H1 (cell line): ENCODE results near the gene HNRNPDL. TPM values are rescaled to one million over a fixed set of nuclear protein-coding genes. Genes with fewer than 3 reads are reported as not detected.

Source experiments
- CTCF ChIA-PET: fragments of 300-600 bp; sonication (Branson Sonifier 250); formaldehyde crosslinking; loops from one replicate; lab custom pipeline; 2021; ENCODE audit not compliant: partially characterized antibody; lab: Charles Lee
- POLR2A ChIA-PET: fragments of 300-600 bp; sonication (Branson Sonifier 250); formaldehyde crosslinking; loops from one replicate; lab custom pipeline; 2021; ENCODE audit warnings: inconsistent platforms; ENCODE audit not compliant: partially characterized antibody; lab: Charles Lee
- DNase-seq, 2 experiments: peaks; one replicate each; pipeline versions ENCODE4 v3.0.0 to v3.0.0-alpha.2; 2010 to 2022; ENCODE audit warnings: low spot score in 2 of 2, low read depth in 1 of 2, mixed read lengths in 1 of 2
- FAIRE-seq: peaks from 2 replicates; lab custom pipeline; 2011; peaks lifted over from hg19 to GRCh38; lab: Jason Lieb, UNC
- H2AFZ ChIP-seq: 2 replicates; pipeline ENCODE4 v1.8.1; 2012; ENCODE audit warnings: low read length, inconsistent platforms
- H2AK5ac ChIP-seq: 2 replicates; pipeline ENCODE4 v1.6.1; 2013; ENCODE audit warnings: low read depth, low read length
- H2BK120ac ChIP-seq: replicated peaks from 2 replicates; pipeline ENCODE3; 2013; ENCODE audit warnings: low read depth, low read length, inconsistent platforms
- H2BK12ac ChIP-seq: 2 replicates; pipeline ENCODE4 v1.6.1; 2013; ENCODE audit warnings: low read depth, low read length
- H2BK15ac ChIP-seq: 2 replicates; pipeline ENCODE4 v1.6.1; 2013; ENCODE audit warnings: low read length
- H2BK20ac ChIP-seq: 2 replicates; pipeline ENCODE4 v1.6.1; 2013; ENCODE audit warnings: low read length
- H2BK5ac ChIP-seq: 2 replicates; pipeline ENCODE4 v1.6.1; 2013; ENCODE audit warnings: low read depth, low read length
- H3K14ac ChIP-seq: 2 replicates; pipeline ENCODE4 v1.6.1; 2013; ENCODE audit warnings: inconsistent platforms; ENCODE audit not compliant: insufficient read length
- H3K18ac ChIP-seq: 2 replicates; pipeline ENCODE4 v1.6.1; 2013; ENCODE audit warnings: low read length; ENCODE audit errors: extremely low read depth
- H3K23ac ChIP-seq: 2 replicates; pipeline ENCODE4 v1.6.1; 2013; ENCODE audit warnings: inconsistent platforms; ENCODE audit not compliant: insufficient read length
- H3K23me2 ChIP-seq: 2 replicates; pipeline ENCODE4 v1.6.1; 2013; ENCODE audit warnings: low read depth, low read length
- H3K27ac ChIP-seq: 2 replicates; pipeline ENCODE4 v1.6.1; 2011; ENCODE audit warnings: low read depth, low read length, inconsistent platforms
- H3K27me3 ChIP-seq, 4 experiments: replicated peaks in 1 of 4; 1 replicate in 1 of 4; 2 replicates in 3 of 4; pipeline versions ENCODE4 v1.6.1 to v1.8.1; 2011 to 2013; ENCODE audit warnings: low read length in 3 of 4, mild to moderate bottlenecking in 3 of 4, inconsistent platforms in 2 of 4, mixed read lengths in 2 of 4, moderate library complexity in 1 of 4; ENCODE audit not compliant: control insufficient read depth in 3 of 4, insufficient read depth in 3 of 4; ENCODE audit errors: extremely low read depth in 1 of 4
- H3K36me3 ChIP-seq, 4 experiments: 2 replicates each; pipeline versions ENCODE4 v1.6.1 to v1.8.1; 2011 to 2013; ENCODE audit warnings: mild to moderate bottlenecking in 4 of 4, low read length in 3 of 4, moderate library complexity in 2 of 4, control low read depth in 1 of 4, inconsistent platforms in 1 of 4; ENCODE audit not compliant: insufficient read depth in 4 of 4, control insufficient read depth in 2 of 4
- H3K4ac ChIP-seq: replicated peaks from 2 replicates; pipeline ENCODE3; 2013; ENCODE audit warnings: low read length, low read depth, mixed read lengths, inconsistent platforms; ENCODE audit not compliant: insufficient read length
- H3K4me1 ChIP-seq, 4 experiments: replicated peaks in 1 of 4; 1 replicate in 1 of 4; 2 replicates in 3 of 4; pipeline versions ENCODE4 v1.6.1 to v1.8.1; 2011 to 2013; ENCODE audit warnings: low read length in 3 of 4, inconsistent platforms in 2 of 4, mixed read lengths in 1 of 4; ENCODE audit not compliant: insufficient read depth in 4 of 4, control insufficient read depth in 3 of 4
- H3K4me2 ChIP-seq, 2 experiments: 2 replicates each; pipeline versions ENCODE4 v1.6.1 to v1.8.1; 2011 to 2013; ENCODE audit warnings: low read depth in 2 of 2, low read length in 2 of 2, control low read depth in 1 of 2, inconsistent platforms in 1 of 2, mild to moderate bottlenecking in 1 of 2; ENCODE audit not compliant: insufficient read depth in 1 of 2
- H3K4me3 ChIP-seq, 4 experiments: fragments of 200-600, 300-600 bp in 1 of 4; sonication (generic), shearing (Covaris generic), sonication (Bioruptor Twin) in 1 of 4; 2 replicates each; pipeline versions ENCODE4 v1.5.1 to v1.8.1; 2011 to 2016; ENCODE audit warnings: low read length in 4 of 4, low read depth in 3 of 4, control low read depth in 2 of 4, inconsistent platforms in 2 of 4, mild to moderate bottlenecking in 2 of 4, mixed read lengths in 1 of 4, moderate library complexity in 1 of 4; ENCODE audit not compliant: insufficient read depth in 2 of 4; ENCODE audit errors: extremely low read depth in 1 of 4
- H3K56ac ChIP-seq: replicated peaks from 2 replicates; pipeline ENCODE3; 2013; ENCODE audit warnings: low read depth, mild to moderate bottlenecking, mixed read lengths, low read length, inconsistent platforms; ENCODE audit not compliant: insufficient read length
- H3K79me1 ChIP-seq: 2 replicates; pipeline ENCODE4 v1.6.1; 2013; ENCODE audit warnings: low read depth, low read length, control low read depth
- H3K79me2 ChIP-seq, 2 experiments: 2 replicates each; pipeline versions ENCODE4 v1.6.1 to v1.8.1; 2012 to 2013; ENCODE audit warnings: low read length in 2 of 2, mild to moderate bottlenecking in 2 of 2, inconsistent platforms in 1 of 2; ENCODE audit not compliant: insufficient read depth in 2 of 2, control insufficient read depth in 1 of 2
- H3K9ac ChIP-seq, 4 experiments: replicated peaks in 1 of 4; 1 replicate in 1 of 4; 2 replicates in 3 of 4; pipeline versions ENCODE4 v1.6.1 to v1.8.1; 2011 to 2013; ENCODE audit warnings: low read depth in 3 of 4, low read length in 3 of 4, control low read depth in 2 of 4, mild to moderate bottlenecking in 2 of 4, moderate library complexity in 2 of 4, inconsistent platforms in 1 of 4; ENCODE audit errors: extremely low read depth in 1 of 4
- H3K9me3 ChIP-seq, 2 experiments: 2 replicates each; pipeline versions ENCODE4 v1.6.1 to v1.8.1; 2012 to 2013; ENCODE audit warnings: mild to moderate bottlenecking in 2 of 2, moderate library complexity in 2 of 2, control low read depth in 1 of 2, inconsistent platforms in 1 of 2, low read depth in 1 of 2, low read length in 1 of 2, mixed read lengths in 1 of 2; ENCODE audit not compliant: insufficient read depth in 2 of 2
- H4K20me1 ChIP-seq, 2 experiments: replicated peaks in 1 of 2; 2 replicates each; pipeline versions ENCODE3 to v1.8.1; 2011 to 2013; ENCODE audit warnings: inconsistent platforms in 2 of 2, low read length in 2 of 2, mild to moderate bottlenecking in 1 of 2; ENCODE audit not compliant: insufficient read depth in 2 of 2, control insufficient read depth in 1 of 2
- H4K5ac ChIP-seq: 2 replicates; pipeline ENCODE4 v1.6.1; 2013; ENCODE audit warnings: low read length, low read depth, mixed read lengths, inconsistent platforms; ENCODE audit not compliant: insufficient read length
- H4K8ac ChIP-seq: 2 replicates; pipeline ENCODE4 v1.8.0; 2013; ENCODE audit warnings: mild to moderate bottlenecking, moderate library complexity, low read length, inconsistent platforms; ENCODE audit not compliant: insufficient read depth; ENCODE audit errors: extremely low read depth
- H4K91ac ChIP-seq: replicated peaks from 2 replicates; pipeline ENCODE3; 2013; ENCODE audit warnings: low read length, mixed read lengths, inconsistent platforms; ENCODE audit not compliant: insufficient read length
- ATF2 ChIP-seq: IDR thresholded peaks from 2 replicates; pipeline ENCODE4 v1.6.1; 2012; ENCODE audit warnings: low read length, inconsistent platforms
- BACH1 ChIP-seq: IDR thresholded peaks from 2 replicates; pipeline ENCODE4 v1.6.1; 2012; ENCODE audit warnings: low read length, improper control_type of control experiment
- CHD2 ChIP-seq: IDR thresholded peaks from 2 replicates; pipeline ENCODE4 v1.6.1; 2012; ENCODE audit warnings: low read length, improper control_type of control experiment
- CREB1 ChIP-seq: IDR thresholded peaks from 2 replicates; pipeline ENCODE4 v1.6.1; 2012; ENCODE audit warnings: inconsistent platforms
- EP300 ChIP-seq, 2 experiments: IDR thresholded peaks; 1 replicate in 1 of 2; 2 replicates in 1 of 2; pipeline ENCODE4 v1.6.1; 2011 to 2012; ENCODE audit warnings: low read depth in 2 of 2, low read length in 2 of 2, mild to moderate bottlenecking in 2 of 2, borderline replicate concordance in 1 of 2, inconsistent platforms in 1 of 2, moderate library complexity in 1 of 2
- GABPA ChIP-seq: IDR thresholded peaks from 2 replicates; pipeline ENCODE4 v1.6.1; 2011; ENCODE audit warnings: mild to moderate bottlenecking, low read length, moderate library complexity, borderline replicate concordance; ENCODE audit not compliant: insufficient read depth
- GTF2F1 ChIP-seq: IDR thresholded peaks from 2 replicates; pipeline ENCODE4 v1.6.1; 2012; ENCODE audit warnings: low read depth, low read length, improper control_type of control experiment, borderline replicate concordance
- KDM5A ChIP-seq: fragments of 200-600 bp; IDR thresholded peaks from 2 replicates; pipeline ENCODE4 v1.7.1; 2012; ENCODE audit warnings: mild to moderate bottlenecking, low read length, inconsistent platforms, mixed read lengths
- TCF12 ChIP-seq: IDR thresholded peaks from 2 replicates; pipeline ENCODE4 v1.6.1; 2011; ENCODE audit warnings: low read depth, mild to moderate bottlenecking, low read length
- TEAD4 ChIP-seq: IDR thresholded peaks from 2 replicates; pipeline ENCODE4 v1.6.1; 2012; ENCODE audit warnings: low read depth, low read length, inconsistent platforms, mixed read lengths
- WGBS, 2 experiments: shearing (Covaris generic) in 1 of 2; methylation state at CpG; one replicate each; pipeline versions ENCODE4 v1.1.6 to v1.1.7; 2013 to 2015; ENCODE audit warnings: low lambda C conversion rate in 2 of 2, mixed read lengths in 2 of 2, inconsistent platforms in 1 of 2, low coverage in 1 of 2, missing lambda C conversion rate in 1 of 2; ENCODE audit not compliant: insufficient replicate concordance in 2 of 2, insufficient coverage in 1 of 2, insufficient read length in 1 of 2; ENCODE audit errors: extremely low coverage in 1 of 2, missing lambda C conversion rate in 1 of 2; 5-methylcytosine and 5-hydroxymethylcytosine counted together
- polyA plus RNA-seq, 7 experiments: library from polyadenylated mRNA; depleted of rRNA in 3 of 7; stranded (reverse) in 5 of 7; unstranded in 2 of 7; fragments of >200 nt in 5 of 7; fragments of 200-250 nt in 2 of 7; gene quantifications; 1 replicate in 5 of 7; 2 replicates in 1 of 7; 4 replicates in 1 of 7; pipeline versions ENCODE4 v1.2.1 to v1.2.3, GENCODE V29; 2011 to 2013; ENCODE audit warnings: missing spikeins in 2 of 7, mixed read lengths in 2 of 7
- total RNA-seq: library from RNA; stranded (reverse); fragmentation: NEBNext Ultra II Directional; extraction: Animal tissue kit (Norgen Biotek cat#: 25700); gene quantifications from 2 replicates; pipeline ENCODE4 v1.2.1, GENCODE V29; 2021

Gene HNRNPDL
- total and polyA plus RNA-seq, 2 of the 8 experiments (the other 6 are each of a cell fraction or from before 2014, with no cell fraction given), result 197 to 411 TPM

GRCh38 chr4:82428969-82429727, 1.1 kb downstream of the HNRNPDL start:
- Histone ChIP-seq H3K79me2 (peaks cover 59 to 85% of the 10 kb centered on the region in 2 experiments), H3K4me1 (peaks cover 0 to 4% (median 2%) of the 10 kb centered on the region in 4 experiments; a peak in 3 of 7 replicates), H2BK15ac (no peak overlapping the region), H2BK120ac (no peak overlapping the region), H4K5ac (peak overlapping the region; percentile 99), H2AK5ac (peak overlapping the region; percentile 11; the same call in 1 of the 2 replicates), H3K9me3 (no peaks in the 10 kb centered on the region), H2BK12ac (0 out of 2 replicates have a peak overlapping the region, but pooled peaks have one; percentile 61), H3K18ac (peak overlapping the region; percentile 100), H3K4ac (peak overlapping the region; percentile 100), H3K27me3 (no peaks in the 10 kb centered on the region), H2AFZ (no peak overlapping the region), H3K4me2 (peak overlapping the region; percentile 78 to 84), H3K36me3 (peaks cover 17 to 45% (median 38%) of the 10 kb centered on the region in 4 experiments), H3K79me1 (no peaks in the 10 kb centered on the region), H3K14ac (peak overlapping the region; percentile 9), H3K23ac (no peak overlapping the region), H2BK5ac (peak overlapping the region; percentile 99), H4K20me1 (peaks cover 35 to 41% of the 10 kb centered on the region in 2 experiments), H3K4me3 (peak overlapping the region; percentile 94 to 97 (median 94)), H4K91ac (peak overlapping the region; percentile 95), H4K8ac (peak overlapping the region; percentile 99), H3K9ac (peak overlapping the region; percentile 99 to 100 (median 100)), H3K23me2 (peaks cover 3% of the 10 kb centered on the region), H2BK20ac (no peak overlapping the region), H3K27ac (peak overlapping the region; percentile 99), H3K56ac (peak overlapping the region; percentile 96)
- FAIRE-seq, result no peak
- WGBS, 2 experiments, result 0% methylated on average over 57 of the region's 83 CpGs; no CpG with 5 or more reads in 1 of the 2 experiments
- DNase-seq, result peak; percentile 76 to 96
- POLR2A ChIA-PET, result interaction anchor here (0.7 to 7.3 kb wide), 52 partner anchors 9 to 473 kb away, joined by 3 to 126 read pairs (median 4); partner anchors contain the start of genes HNRNPD, THAP9 and TMEM150C
- CTCF ChIA-PET, result interaction anchor here (0.6 to 2.5 kb wide), 13 partner anchors 9 to 111 kb away, joined by 3 to 9 read pairs (median 4); no protein-coding TSS in a partner anchor
- TF ChIP-seq BACH1 (peak; percentile 75), CHD2 (no peak), KDM5A (peak; percentile 53; the same call in 1 of the 2 replicates), ATF2 (no peak; the same call in 1 of the 2 replicates), TEAD4 (no peak), GTF2F1 (peak; percentile 95), TCF12 (no peak), EP300 (IDR thresholded peaks at IDR 0.05; ENCODE audit: borderline replicate concordance in 1 of 2, low read depth in 2 of 2, low read length in 2 of 2) (no peak), GABPA (no peak), CREB1 (peak; percentile 94)
